Liver (tissue), 9 donors: Measurements from ENCODE around the gene DTX3L. TPM values are rescaled to one million over a fixed set of nuclear protein-coding genes. Genes with fewer than 3 reads are reported as not detected.

Experiments used
- DNase-seq: peaks from one replicate; pipeline ENCODE4 v3.0.0-alpha.2; 2017; ENCODE audit warnings: low spot score
- H3K27ac ChIP-seq, 2 donors: one replicate each; pipeline ENCODE4 v1.7.0; 2013; ENCODE audit warnings: inconsistent platforms in 2 of 2, low read length in 2 of 2, control low read depth in 1 of 2, low read depth in 1 of 2, mild to moderate bottlenecking in 1 of 2
- H3K27me3 ChIP-seq, 4 donors: one replicate each; pipeline versions ENCODE4 v1.6.1 to v1.7.0; 2013; ENCODE audit warnings: low read length in 3 of 4, inconsistent platforms in 1 of 4, mild to moderate bottlenecking in 1 of 4, moderate library complexity in 1 of 4; ENCODE audit not compliant: control insufficient read depth in 4 of 4, insufficient read depth in 4 of 4
- H3K36me3 ChIP-seq, 4 donors: one replicate each; pipeline versions ENCODE4 v1.6.1 to v1.7.0; 2013; ENCODE audit warnings: low read length in 3 of 4, mild to moderate bottlenecking in 3 of 4, low read depth in 1 of 4, moderate library complexity in 1 of 4; ENCODE audit not compliant: control insufficient read depth in 4 of 4, insufficient read depth in 3 of 4
- H3K4me1 ChIP-seq, 4 donors: one replicate each; pipeline versions ENCODE4 v1.6.1 to v1.7.0; 2013; ENCODE audit warnings: low read length in 3 of 4, mild to moderate bottlenecking in 3 of 4, moderate library complexity in 1 of 4; ENCODE audit not compliant: control insufficient read depth in 4 of 4, insufficient read depth in 4 of 4
- H3K4me3 ChIP-seq, 3 donors: one replicate each; pipeline versions ENCODE4 v1.6.1 to v1.7.0; 2013; ENCODE audit warnings: low read length in 3 of 3, control low read depth in 1 of 3, low read depth in 1 of 3, mild to moderate bottlenecking in 1 of 3
- H3K9ac ChIP-seq, 2 donors: one replicate each; pipeline ENCODE4 v1.7.0; 2013; ENCODE audit warnings: low read length in 2 of 2, mild to moderate bottlenecking in 2 of 2, moderate library complexity in 2 of 2, control low read depth in 1 of 2, low read depth in 1 of 2
- H3K9me3 ChIP-seq, 4 donors: one replicate each; pipeline versions ENCODE4 v1.6.1 to v1.7.0; 2013; ENCODE audit warnings: low read length in 3 of 4; ENCODE audit not compliant: control insufficient read depth in 4 of 4
- CTCF ChIP-seq: fragments of 150-350 bp; IDR thresholded peaks from 2 replicates; pipeline ENCODE4 v1.5.1; 2017; ENCODE audit warnings: improper control_type of control experiment, low read depth, low read length; ENCODE audit not compliant: missing input control
- EGR1 ChIP-seq, 2 donors: IDR thresholded peaks; 2 replicates each; pipeline ENCODE4 v1.6.1; 2016 to 2018; ENCODE audit warnings: antibody characterized with exemption in 2 of 2, low read depth in 2 of 2
- FOXA1 ChIP-seq: IDR thresholded peaks from 2 replicates; pipeline ENCODE4 v1.6.1; 2016; ENCODE audit warnings: antibody characterized with exemption
- FOXA2 ChIP-seq: IDR thresholded peaks from 2 replicates; pipeline ENCODE4 v1.6.1; 2016; ENCODE audit warnings: antibody characterized with exemption
- HNF4A ChIP-seq, 2 donors: conservative IDR thresholded peaks; 2 replicates each; pipeline ENCODE4 v1.6.1; 2016; ENCODE audit warnings: antibody characterized with exemption in 2 of 2, mild to moderate bottlenecking in 2 of 2
- HNF4G ChIP-seq: IDR thresholded peaks from 2 replicates; pipeline ENCODE4 v1.6.1; 2016; ENCODE audit warnings: antibody characterized with exemption
- JUND ChIP-seq, 2 donors: IDR thresholded peaks; 2 replicates each; pipeline ENCODE4 v1.6.1; 2016; ENCODE audit warnings: antibody characterized with exemption in 2 of 2
- NR2F2 ChIP-seq: IDR thresholded peaks from 2 replicates; pipeline ENCODE4 v1.6.1; 2016; ENCODE audit warnings: antibody characterized with exemption
- RAD21 ChIP-seq, 2 donors: IDR thresholded peaks; 2 replicates each; pipeline ENCODE4 v1.6.1; 2016; ENCODE audit warnings: antibody characterized with exemption in 2 of 2, mild to moderate bottlenecking in 2 of 2
- REST ChIP-seq: IDR thresholded peaks from 2 replicates; pipeline ENCODE4 v1.6.1; 2016; ENCODE audit warnings: antibody characterized with exemption, mild to moderate bottlenecking
- RXRA ChIP-seq, 2 donors: IDR thresholded peaks; 2 replicates each; pipeline ENCODE4 v1.6.1; 2017 to 2018; ENCODE audit warnings: antibody characterized with exemption in 2 of 2, mild to moderate bottlenecking in 1 of 2
- SP1 ChIP-seq: IDR thresholded peaks from 2 replicates; pipeline ENCODE4 v1.6.1; 2018; ENCODE audit warnings: antibody characterized with exemption, mild to moderate bottlenecking
- TAF1 ChIP-seq: conservative IDR thresholded peaks from 2 replicates; pipeline ENCODE4 v1.6.1; 2016; ENCODE audit warnings: antibody characterized with exemption, mild to moderate bottlenecking
- YY1 ChIP-seq: IDR thresholded peaks from 2 replicates; pipeline ENCODE4 v1.6.1; 2016; ENCODE audit warnings: antibody characterized with exemption, mild to moderate bottlenecking
- WGBS: extraction: QIAGEN DNeasy Blood & Tissue Kit; methylation state at CpG from one replicate; pipeline ENCODE4 v1.1.7; 2013; 5-methylcytosine and 5-hydroxymethylcytosine counted together
- polyA plus RNA-seq, 2 donors: library from polyadenylated mRNA; stranded (reverse) in 1 of 2; unstranded in 1 of 2; fragments of 200-250 nt in 1 of 2; fragments of >200 nt in 1 of 2; fragmentation: Nextera tagmentation in 1 of 2; extraction: Ambion mirVana in 1 of 2; gene quantifications; one replicate each; pipeline versions ENCODE4 v1.2.1 to v1.2.3, GENCODE V29; 2013 to 2015
- total RNA-seq, 2 donors: library from RNA; depleted of rRNA; stranded (reverse); fragments of >200 nt; gene quantifications; one replicate each; pipeline ENCODE4 v1.2.3, GENCODE V29; 2014
- TF ChIP-seq, protein P1 (sequence below): IDR thresholded peaks from 2 replicates; pipeline ENCODE4 v1.6.1; 2016; ENCODE audit warnings: antibody characterized with exemption
- TF ChIP-seq, protein P2 (sequence below): IDR thresholded peaks from 2 replicates; pipeline ENCODE4 v1.6.1; 2016; ENCODE audit warnings: antibody characterized with exemption
- TF ChIP-seq, protein P3 (sequence below): IDR thresholded peaks from 2 replicates; pipeline ENCODE4 v1.6.1; 2016; ENCODE audit warnings: antibody characterized with exemption
- donor health status: healthy.
- donor health status: healthy.
- donor health status: healthy.
- donor health status: healthy.
- donor health status: healthy.

Gene DTX3L
- total and polyA plus RNA-seq, 4 donors = 16.9 to 44.5 (median 23.5) TPM

GRCh38 chr3:122533931-122534334 is 30.2 kb upstream of the DTX3L start:
- Histone ChIP-seq H3K4me1 (no peaks in the 10 kb centered on the region), H3K9me3 (no peaks in the 10 kb centered on the region), H3K27ac (no peak overlapping the region), H3K36me3 (peaks cover 28 to 78% (median 69%) of the 10 kb centered on the region in 4 donors), H3K4me3 (no peak overlapping the region), H3K27me3 (no peaks in the 10 kb centered on the region), H3K9ac (no peak overlapping the region)
- DNase-seq = no peak
- TF ChIP-seq, protein P1, sequence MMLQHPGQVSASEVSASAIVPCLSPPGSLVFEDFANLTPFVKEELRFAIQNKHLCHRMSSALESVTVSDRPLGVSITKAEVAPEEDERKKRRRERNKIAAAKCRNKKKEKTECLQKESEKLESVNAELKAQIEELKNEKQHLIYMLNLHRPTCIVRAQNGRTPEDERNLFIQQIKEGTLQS = no peak
- TF ChIP-seq SP1 = no peak
- TF ChIP-seq CTCF = no peak
- no peak for TF ChIP-seq FOXA1
- TF ChIP-seq JUND (IDR thresholded peaks at IDR 0.05) = no peak
- TF ChIP-seq, protein P2, sequence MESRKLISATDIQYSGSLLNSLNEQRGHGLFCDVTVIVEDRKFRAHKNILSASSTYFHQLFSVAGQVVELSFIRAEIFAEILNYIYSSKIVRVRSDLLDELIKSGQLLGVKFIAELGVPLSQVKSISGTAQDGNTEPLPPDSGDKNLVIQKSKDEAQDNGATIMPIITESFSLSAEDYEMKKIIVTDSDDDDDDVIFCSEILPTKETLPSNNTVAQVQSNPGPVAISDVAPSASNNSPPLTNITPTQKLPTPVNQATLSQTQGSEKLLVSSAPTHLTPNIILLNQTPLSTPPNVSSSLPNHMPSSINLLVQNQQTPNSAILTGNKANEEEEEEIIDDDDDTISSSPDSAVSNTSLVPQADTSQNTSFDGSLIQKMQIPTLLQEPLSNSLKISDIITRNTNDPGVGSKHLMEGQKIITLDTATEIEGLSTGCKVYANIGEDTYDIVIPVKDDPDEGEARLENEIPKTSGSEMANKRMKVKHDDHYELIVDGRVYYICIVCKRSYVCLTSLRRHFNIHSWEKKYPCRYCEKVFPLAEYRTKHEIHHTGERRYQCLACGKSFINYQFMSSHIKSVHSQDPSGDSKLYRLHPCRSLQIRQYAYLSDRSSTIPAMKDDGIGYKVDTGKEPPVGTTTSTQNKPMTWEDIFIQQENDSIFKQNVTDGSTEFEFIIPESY = no peak
- no peak for TF ChIP-seq HNF4G
- no peak for TF ChIP-seq RXRA (IDR thresholded peaks at IDR 0.05)
- TF ChIP-seq EGR1 (IDR thresholded peaks at IDR 0.05; ENCODE audit: low read depth in 2 of 2) = no peak
- no peak for TF ChIP-seq REST
- TF ChIP-seq YY1 = no peak
- no peak for TF ChIP-seq RAD21 (IDR thresholded peaks at IDR 0.05)
- TF ChIP-seq, protein P3, sequence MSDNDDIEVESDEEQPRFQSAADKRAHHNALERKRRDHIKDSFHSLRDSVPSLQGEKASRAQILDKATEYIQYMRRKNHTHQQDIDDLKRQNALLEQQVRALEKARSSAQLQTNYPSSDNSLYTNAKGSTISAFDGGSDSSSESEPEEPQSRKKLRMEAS = no peak
- TF ChIP-seq FOXA2 = no peak
- TF ChIP-seq TAF1 = no peak
- TF ChIP-seq NR2F2 = no peak
- no peak for TF ChIP-seq HNF4A (conservative IDR thresholded peaks at IDR 0.05)
- WGBS = 91% methylated on average over 1 of the region's 1 CpG
